Stimulated activated CD4-positive, alpha-beta T cell treated with anti-CD3 and anti-CD28 coated beads, Interleukin-4, amount 100 ng/mL, for 4 hours (primary cell): ENCODE measurements around the gene HPCAL1.

Experiments
- DNase-seq, 2 experiments: peaks; one replicate each; pipeline ENCODE4 v3.0.0-alpha.2; 2020

Gene HPCAL1

DNA sequence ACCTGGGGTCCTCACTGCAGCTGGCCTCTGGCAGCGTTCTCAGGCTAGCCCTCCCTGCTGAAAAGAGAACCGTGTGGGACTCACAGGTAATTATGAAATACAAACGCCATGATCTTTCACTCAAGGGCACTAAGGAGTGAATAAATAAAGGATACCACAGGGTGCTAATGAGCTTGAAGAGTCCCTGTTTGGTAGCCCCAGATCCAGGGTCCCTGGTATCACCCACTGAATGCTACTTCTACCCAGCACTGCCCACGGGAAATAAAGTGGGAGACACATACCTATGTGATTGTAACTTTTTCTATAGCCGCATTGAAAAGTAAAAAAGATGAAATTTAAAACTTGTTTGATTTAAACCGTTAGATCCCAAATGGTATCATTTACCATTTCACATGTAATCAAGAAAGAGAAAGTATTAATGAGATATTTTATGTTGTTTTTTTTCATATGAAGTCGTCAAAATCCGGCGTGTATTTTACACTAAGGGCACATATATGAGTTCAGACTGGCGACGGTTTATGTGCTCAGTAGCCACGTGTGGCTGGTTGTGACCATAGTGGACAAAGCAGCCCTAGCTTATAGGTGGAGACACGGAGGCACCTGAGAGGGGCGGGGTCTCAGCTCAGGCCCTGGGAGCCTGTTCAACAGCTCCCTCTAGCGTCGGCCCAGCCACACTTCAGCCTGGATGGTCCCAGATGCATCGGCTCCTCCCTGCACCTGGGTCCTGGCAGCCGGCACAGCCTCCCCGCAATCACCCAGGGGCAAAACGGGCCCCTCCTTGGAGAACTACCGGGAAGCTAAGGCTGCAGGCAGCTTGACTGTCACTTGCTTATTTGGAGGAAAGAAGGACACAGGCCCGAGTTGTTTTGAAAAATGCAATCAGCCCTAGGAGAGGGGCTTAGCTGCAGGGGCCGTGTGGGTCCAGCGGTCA is 106.2 kb downstream of the HPCAL1 start:
- peak; percentile 76 to 77 for DNase-seq

GRCh38 chr2:10410001-10410822 is 107.5 kb downstream of the HPCAL1 start:
- no peak for DNase-seq

DNA sequence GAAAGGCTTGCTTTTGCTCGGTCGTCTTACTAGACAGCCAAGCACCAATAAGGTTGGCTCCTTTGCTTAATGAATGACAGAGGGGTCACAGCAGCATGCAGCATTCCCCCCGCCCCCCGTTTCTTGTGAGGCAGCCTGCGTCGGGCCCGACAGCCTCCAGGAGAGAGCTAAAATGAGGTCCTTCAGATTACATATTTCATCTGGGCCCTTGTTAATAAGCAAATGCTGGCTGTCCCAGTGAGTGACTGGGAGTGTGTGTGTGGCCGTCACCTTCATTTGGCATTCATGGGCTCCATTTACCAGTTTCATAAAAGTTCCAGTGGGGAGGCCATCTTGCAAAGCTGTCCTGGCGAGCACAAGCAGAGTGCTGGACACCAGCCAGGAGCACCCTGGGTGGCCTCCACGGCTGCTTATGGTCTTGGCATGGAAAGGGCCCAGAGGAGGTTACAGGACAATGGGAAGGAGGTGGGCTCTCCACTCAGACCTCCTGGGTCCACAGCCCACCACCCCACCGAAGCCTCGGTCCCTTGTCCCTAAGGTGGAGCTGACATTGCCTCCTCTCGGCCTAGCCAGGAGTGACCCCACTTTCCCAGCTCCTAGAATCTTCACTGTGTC is 108.2 kb downstream of the HPCAL1 start:
- DNase-seq, result no peak

- DNase-seq, result no peak
These were observed 108.9 kb downstream of the HPCAL1 start for GRCh38 chr2:10411557-10411956.

GRCh38 chr2:10412380-10412779 is 109.7 kb downstream of the HPCAL1 start:
- no peak for DNase-seq

DNA sequence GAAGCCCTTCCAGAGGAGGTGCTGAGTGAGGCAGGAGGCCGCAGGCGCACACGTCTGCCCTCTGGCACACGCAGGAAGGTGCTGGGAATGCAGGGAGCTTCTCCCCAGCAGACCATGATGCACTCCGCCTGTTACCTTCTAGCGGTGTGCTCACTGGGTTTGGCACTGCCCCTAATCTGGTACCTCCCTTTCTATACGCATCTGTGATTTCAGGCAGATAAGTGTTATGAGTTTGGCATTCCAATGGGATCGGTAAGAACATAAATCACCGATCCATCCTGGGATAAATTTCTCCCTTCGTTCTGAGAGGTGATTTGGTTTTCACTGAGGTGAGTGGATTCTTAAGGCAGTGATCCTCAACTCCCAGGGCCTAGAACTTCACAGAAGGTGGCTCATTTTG is 110.8 kb downstream of the HPCAL1 start:
- DNase-seq, result no peak

DNA sequence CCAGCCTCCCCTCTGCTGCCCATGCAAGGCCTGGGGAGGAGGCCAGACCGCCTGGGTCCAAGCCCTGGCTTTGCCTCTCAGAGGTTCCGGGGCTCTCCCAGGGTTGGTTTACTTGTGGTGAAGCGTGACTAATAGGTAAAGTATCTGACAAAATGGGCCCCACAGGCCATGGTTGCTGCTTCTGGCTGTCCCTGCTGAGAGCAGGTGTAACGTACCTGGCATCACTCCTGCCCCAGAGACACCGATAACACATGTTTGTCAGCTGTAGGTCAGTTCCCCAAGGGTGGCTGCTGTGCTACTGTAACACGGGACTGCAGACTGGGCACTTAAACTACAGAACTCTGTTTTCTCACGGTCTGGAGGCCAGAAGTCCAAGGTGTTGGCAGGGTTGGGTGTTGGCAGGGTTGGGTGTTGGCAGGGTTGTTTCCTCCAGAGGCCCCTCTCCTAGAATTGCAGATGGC is 111.3 kb downstream of the HPCAL1 start:
- DNase-seq, result no peak

DNA sequence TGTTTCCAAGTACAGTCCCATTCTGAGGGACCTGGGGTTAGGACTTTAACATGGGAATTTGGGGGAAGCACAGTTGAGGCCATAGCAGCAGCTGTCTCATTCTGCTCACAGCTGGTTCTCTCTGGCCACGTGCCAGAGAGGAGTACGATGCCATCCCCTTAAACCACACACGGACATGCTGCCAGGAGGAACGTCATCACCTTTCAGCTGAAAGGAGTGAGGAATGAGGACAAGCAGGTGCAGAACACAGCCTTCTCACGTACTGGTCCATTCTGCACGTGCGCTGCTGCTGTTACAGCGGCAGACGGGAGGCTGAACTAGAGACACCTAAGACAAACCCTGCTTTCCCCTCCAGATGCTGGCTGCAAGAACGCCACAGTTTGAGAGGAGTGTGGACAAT is 111.9 kb downstream of the HPCAL1 start:
- DNase-seq, result no peak

GRCh38 chr2:10415048-10415447 is 112.3 kb downstream of the HPCAL1 start:
- DNase-seq, result no peak

DNA sequence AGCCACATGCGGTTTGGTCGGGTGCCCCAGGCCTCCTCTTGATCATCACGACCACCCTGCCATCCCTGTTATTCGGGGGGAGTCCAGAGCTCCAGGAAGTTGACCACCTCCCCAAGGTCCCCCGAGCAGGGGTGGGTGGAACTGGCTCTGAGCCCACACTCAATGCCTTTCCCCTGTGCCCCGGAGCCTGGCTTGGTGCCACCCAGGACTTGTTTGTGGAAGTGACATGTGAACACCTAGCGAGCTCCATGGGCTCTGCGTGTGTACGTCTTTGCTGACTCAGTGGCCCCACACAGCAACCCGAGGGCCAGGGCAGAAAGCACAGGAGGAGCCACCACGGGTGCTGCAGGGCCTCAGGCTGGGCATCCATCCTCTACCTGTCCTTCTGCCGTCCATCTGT is 112.9 kb downstream of the HPCAL1 start:
- DNase-seq, result no peak

DNA sequence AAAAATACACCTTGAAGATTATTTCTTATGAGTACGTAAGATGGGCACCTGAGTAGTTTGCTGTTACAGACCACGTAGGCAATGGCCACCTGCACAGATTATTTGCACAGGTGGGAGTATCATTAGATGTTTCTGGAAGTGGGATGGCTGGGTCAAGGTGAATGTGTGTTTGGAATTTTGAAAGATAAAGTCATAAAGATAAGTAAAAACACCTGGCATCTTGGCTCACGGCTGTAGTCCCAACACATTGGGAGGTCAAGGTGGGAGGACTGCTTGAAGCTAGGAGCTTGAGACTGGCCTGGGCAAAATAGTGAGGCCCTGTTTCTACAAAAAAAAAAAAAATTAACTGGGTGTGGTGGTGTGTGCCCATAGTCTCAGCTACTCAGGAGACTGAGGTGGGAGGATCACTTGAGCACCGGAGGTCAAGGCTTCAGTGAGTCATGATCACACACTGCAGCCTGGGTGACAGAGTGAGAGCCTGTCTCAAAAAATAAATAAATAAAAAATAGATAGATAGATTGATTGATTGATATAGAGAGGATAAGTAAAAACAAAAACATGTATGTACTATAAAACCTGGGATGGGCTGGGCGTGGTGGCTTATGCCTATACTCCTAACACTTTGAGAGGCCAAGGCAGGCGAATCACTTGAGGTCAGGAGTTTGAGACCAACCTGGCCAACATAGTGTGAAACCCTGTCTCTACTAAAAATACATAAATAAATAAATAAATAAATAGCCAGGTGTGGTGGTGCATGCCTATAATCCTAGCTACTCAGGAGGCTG is 115.0 kb downstream of the HPCAL1 start:
- no peak for DNase-seq

DNA sequence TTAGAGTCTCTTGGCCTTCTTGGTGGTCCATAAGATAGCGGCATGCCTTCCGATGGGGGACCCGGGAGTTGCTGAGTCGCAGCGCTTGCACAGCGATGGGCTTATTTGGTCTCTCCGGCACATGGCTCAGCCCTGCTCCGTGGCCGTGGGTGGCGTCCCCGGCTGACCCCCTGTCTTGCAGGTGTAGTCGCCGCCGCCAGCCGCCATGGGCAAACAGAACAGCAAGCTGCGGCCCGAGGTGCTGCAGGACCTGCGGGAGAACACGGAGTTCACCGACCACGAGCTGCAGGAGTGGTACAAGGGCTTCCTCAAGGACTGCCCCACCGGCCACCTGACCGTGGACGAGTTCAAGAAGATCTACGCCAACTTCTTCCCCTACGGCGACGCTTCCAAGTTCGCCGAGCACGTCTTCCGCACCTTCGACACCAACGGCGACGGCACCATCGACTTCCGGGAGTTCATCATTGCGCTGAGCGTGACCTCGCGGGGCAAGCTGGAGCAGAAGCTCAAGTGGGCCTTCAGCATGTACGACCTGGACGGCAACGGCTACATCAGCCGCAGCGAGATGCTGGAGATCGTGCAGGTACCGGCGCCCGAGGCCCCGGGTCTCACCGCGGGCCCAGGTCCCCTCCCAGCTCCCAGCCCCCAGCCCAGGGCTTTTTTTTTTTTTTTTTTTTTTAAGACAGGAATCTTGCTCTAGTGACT is 117.0 kb downstream of the HPCAL1 start:
- no peak for DNase-seq

DNA sequence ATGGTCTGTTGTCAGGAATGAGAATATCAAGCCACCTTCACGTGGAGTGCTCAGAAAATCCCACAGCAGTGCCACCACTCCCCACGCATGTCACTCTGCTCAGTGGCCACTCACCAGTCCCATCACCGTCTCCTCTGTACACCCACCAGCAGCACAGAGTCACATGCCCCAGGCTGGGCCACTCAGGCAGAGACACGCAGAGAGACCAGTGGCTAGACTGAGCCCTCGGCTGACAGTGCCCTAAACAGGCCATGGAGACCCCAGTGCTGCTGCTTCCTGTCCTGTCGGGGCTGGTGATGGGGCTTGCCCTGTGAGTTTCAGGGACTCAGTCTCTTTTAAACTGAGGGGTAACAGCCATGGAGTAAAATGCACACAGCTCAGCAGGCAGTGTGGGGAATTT is 119.5 kb downstream of the HPCAL1 start:
- no peak for DNase-seq

GRCh38 chr2:10422732-10423399 is 120.2 kb downstream of the HPCAL1 start:
- DNase-seq, result no peak

DNA sequence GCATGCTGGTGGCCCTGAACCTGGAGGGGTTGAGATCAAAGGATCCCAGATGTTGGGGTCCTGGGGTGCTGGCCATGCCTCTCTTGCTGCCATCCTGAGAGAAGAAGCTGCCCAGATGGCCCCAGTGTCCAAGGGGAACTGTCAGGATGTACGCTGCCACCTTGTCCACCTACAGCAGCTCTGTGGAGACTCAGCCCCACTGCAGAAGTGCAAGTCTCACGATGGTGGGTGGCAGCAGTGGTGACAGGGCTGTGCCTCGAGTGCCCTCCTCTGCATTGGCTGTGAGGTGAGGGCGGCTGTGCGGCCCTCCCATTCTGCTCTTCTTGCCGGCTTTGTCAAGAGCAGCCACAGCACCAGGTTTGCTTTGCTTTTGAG is 120.7 kb downstream of the HPCAL1 start:
- no peak for DNase-seq

GRCh38 chr2:10424051-10424450 is 121.3 kb downstream of the HPCAL1 start:
- no peak for DNase-seq

- DNase-seq, result no peak
These were observed 122.3 kb downstream of the HPCAL1 start for GRCh38 chr2:10424916-10425505.

- DNase-seq, result no peak
These were observed 123.0 kb downstream of the HPCAL1 start for GRCh38 chr2:10425699-10426098.

- no peak for DNase-seq
These were observed 124.3 kb downstream of the HPCAL1 start for GRCh38 chr2:10426726-10427617.

DNA sequence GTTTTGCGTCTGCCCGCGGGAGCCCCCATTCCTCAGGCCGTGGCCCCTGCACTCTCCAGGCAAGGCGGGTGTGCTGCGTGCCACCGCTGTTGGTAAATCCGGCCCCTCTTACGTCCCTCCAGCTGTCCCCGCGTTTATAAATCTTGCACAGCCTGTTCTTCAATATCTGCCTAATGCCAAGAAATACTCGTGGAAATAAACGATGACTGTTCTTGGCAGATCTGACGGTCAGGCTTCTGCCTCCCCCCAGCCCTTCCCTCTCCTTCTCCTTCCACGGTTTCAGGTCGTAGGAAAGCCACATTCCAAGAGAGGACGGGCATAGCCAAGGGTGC is 124.9 kb downstream of the HPCAL1 start:
- DNase-seq, result no peak
